Epithelial cell of esophagus (primary cell): ENCODE measurements around the gene TTC9C.
"Not testable (repeated sequence)": the region's sequence is repeated elsewhere in the genome, so short reads cannot be mapped to it uniquely, and the experiment has no call there.

Experiments used
- DNase-seq: peaks from one replicate; pipeline ENCODE4 v3.0.0; 2010; ENCODE audit warnings: low read depth
- H3K4me3 ChIP-seq: 2 replicates; pipeline ENCODE4 v1.5.1; 2011; ENCODE audit warnings: mild to moderate bottlenecking, low read length, control low read depth
- TF ChIP-seq, protein P1 (sequence below): IDR thresholded peaks from 2 replicates; pipeline ENCODE4 v1.5.1; 2011; ENCODE audit warnings: low read depth, mild to moderate bottlenecking, low read length, control low read depth, inconsistent platforms; ENCODE audit not compliant: insufficient read depth; ENCODE audit errors: missing control alignments

Gene TTC9C

GRCh38 chr11:62727165-62727871 is 968 bp upstream of the TTC9C start, which contains the start of gene HNRNPUL2:
TSS of gene HNRNPUL2 (minus strand) at chr11:62727457. CDS start at chr11:62727156, 301 bp downstream.
- H3K4me3 ChIP-seq = peak within 1 kb of the TSS; percentile 94
- peak; percentile 99 for DNase-seq
- TF ChIP-seq, protein P1, sequence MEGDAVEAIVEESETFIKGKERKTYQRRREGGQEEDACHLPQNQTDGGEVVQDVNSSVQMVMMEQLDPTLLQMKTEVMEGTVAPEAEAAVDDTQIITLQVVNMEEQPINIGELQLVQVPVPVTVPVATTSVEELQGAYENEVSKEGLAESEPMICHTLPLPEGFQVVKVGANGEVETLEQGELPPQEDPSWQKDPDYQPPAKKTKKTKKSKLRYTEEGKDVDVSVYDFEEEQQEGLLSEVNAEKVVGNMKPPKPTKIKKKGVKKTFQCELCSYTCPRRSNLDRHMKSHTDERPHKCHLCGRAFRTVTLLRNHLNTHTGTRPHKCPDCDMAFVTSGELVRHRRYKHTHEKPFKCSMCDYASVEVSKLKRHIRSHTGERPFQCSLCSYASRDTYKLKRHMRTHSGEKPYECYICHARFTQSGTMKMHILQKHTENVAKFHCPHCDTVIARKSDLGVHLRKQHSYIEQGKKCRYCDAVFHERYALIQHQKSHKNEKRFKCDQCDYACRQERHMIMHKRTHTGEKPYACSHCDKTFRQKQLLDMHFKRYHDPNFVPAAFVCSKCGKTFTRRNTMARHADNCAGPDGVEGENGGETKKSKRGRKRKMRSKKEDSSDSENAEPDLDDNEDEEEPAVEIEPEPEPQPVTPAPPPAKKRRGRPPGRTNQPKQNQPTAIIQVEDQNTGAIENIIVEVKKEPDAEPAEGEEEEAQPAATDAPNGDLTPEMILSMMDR = no peak

- H3K4me3 ChIP-seq = peak overlapping the region; percentile 94
- TF ChIP-seq, protein P1 = no peak
- peak; percentile 98 for DNase-seq
These were observed 465 bp upstream of the TTC9C start for GRCh38 chr11:62727872-62728170.

DNA sequence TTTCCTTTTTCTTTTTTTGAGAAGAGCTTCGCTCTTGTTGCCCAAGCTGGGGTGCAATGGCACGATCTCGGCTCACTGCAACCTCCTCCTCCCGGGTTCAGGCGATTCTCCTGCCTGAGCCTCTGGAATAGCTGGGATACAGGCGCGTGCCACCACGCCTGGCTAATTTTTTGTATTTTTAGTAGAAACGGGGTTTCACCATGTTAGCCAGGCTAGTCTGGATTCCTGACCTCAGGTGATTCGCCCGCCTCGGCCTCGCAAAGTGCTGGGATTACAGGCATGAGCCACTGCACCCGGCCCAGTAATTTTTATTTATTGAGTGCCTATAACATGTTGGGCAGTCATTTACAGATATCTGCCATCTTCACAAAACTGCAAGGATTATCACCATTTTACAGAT is 1.8 kb downstream of the TTC9C start:
- DNase-seq = not testable (repeated sequence)
- H3K4me3 ChIP-seq = peak overlapping the region; percentile 94

DNA sequence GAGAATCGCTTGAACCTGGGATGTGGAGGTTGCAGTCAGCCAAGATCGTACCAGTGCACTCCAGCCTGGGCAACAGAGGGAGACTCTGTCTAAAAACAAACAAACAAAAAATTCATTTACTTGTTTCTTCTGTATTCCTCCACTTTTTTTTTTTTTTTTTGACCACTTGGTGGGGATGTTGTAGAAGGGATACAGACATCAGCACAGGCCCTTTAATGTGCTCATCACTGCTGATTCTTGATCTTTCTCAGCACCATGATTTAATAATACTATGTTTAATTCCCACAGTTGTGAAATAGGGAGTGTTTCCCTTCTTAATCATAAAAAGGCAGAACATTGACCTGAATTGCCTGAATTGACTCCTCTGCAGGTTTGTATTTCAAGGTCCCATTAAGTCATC is 4.5 kb downstream of the TTC9C start:
- DNase-seq = peak; percentile 59
- TF ChIP-seq, protein P1 = no peak

GRCh38 chr11:62737196-62737595 is 8.9 kb downstream of the TTC9C start:
- TF ChIP-seq, protein P1 = no peak
- H3K4me3 ChIP-seq = no peak overlapping the region
- no peak for DNase-seq

More for the DNA sequence above, 4.5 kb downstream of the TTC9C start:
- no peak overlapping the region for H3K4me3 ChIP-seq

GRCh38 chr11:62747475-62748160 is 19.3 kb downstream of the TTC9C start:
- no peak for DNase-seq
- H3K4me3 ChIP-seq = no peak overlapping the region
- TF ChIP-seq, protein P1 = no peak

DNA sequence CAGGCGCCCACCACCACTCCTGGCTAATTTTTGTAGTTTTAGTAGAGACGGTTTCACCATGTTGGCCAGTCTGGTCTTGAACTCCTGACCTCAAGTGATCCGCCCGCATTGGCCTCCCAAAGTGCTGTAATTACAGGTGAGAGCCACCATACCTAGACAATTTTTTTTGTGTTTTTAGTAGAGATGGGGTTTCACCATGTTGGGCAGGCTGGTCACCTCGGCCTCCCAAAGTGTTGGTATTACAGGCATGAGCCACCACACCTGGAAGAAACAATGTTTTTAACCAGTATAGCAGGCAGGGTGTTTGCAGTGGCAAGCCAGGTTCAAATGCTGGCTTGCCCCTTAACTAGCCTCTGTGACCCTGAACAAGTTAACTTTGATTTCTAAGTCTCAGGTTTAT is 21.6 kb downstream of the TTC9C start:
- not testable (repeated sequence) for H3K4me3 ChIP-seq, DNase-seq

GRCh38 chr11:62752177-62752785 is 24.0 kb downstream of the TTC9C start:
- TF ChIP-seq, protein P1 = no peak
- H3K4me3 ChIP-seq = no peak overlapping the region
- DNase-seq = no peak
